ENCODE results near the gene KPNA1.

DNA sequence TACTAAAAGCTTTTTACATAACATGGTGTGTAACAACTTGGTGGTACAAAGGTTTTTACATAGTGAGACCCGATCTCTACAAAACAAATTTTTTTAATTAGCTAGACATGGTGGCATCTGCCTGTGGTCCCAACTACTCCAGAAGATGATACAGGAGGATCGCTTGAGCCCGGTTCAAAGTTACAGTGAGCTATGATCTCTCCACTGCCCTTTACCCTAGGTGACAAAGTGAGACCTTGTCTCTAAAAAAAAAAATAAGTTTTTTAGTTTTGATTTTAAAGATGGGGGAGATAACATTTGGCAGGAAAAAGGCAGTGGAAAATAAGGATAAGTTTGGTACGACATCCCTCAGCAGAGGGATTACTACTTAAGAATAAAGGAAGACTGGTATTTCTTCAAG is 124.8 kb downstream of the KPNA1 start:
- TF ChIP-seq TAF1 (IDR thresholded peaks at IDR 0.05; ENCODE audit: low read depth, low read length) = no peak
- TF ChIP-seq POLR2A (IDR thresholded peaks at IDR 0.05; ENCODE audit: low read depth, low read length) = no peak

All from GM12891 (cell line).